ENCODE data around the gene EXOC3L1.

Gene EXOC3L1

GRCh38 chr16:67211674-67212073 is 21.7 kb upstream of the EXOC3L1 start:
- ChIA-PET POLR2A (interaction anchor here (1.4 kb wide), 1 partner anchor 15 kb away, joined by 5 read pairs; the partner anchor contains the start of gene TMEM208), CTCF (interaction anchor here (1.1 kb wide), 1 partner anchor 194 kb away, joined by 3 read pairs; no protein-coding TSS in a partner anchor)
- TF ChIP-seq KLF8 (tag by site-specific recombination; IDR thresholded peaks at IDR 0.05), result no peak
- TF ChIP-seq ZNF580 (tag by site-specific recombination; IDR thresholded peaks at IDR 0.05), result no peak
- TF ChIP-seq ZNF544 (tag by site-specific recombination; IDR thresholded peaks at IDR 0.05), result no peak
- no peak for TF ChIP-seq ZBTB8A (tag by site-specific recombination; IDR thresholded peaks at IDR 0.05)
- no peak for TF ChIP-seq ZNF211 (tag by site-specific recombination; IDR thresholded peaks at IDR 0.05; ENCODE audit: low read depth)
- TF ChIP-seq HOXD13 (CRISPR knock-in tag; IDR thresholded peaks at IDR 0.05; ENCODE audit: borderline replicate concordance), result no peak
- TF ChIP-seq ZNF132 (tag by site-specific recombination; IDR thresholded peaks at IDR 0.05; ENCODE audit: borderline replicate concordance), result no peak
- no peak for TF ChIP-seq ZNF391 (tag by site-specific recombination; IDR thresholded peaks at IDR 0.05; ENCODE audit: borderline replicate concordance, low read depth)
- TF ChIP-seq YY2 (tag by site-specific recombination; IDR thresholded peaks at IDR 0.05), result no peak
- TF ChIP-seq ZNF76 (tag by site-specific recombination; IDR thresholded peaks at IDR 0.05; ENCODE audit: borderline replicate concordance, low read depth), result no peak
- no peak for TF ChIP-seq YY1 (tag by site-specific recombination; IDR thresholded peaks at IDR 0.05)
- no peak for TF ChIP-seq PRDM1 (tag by site-specific recombination; IDR thresholded peaks at IDR 0.05)
- TF ChIP-seq ZNF561 (tag by site-specific recombination; IDR thresholded peaks at IDR 0.05; ENCODE audit: borderline replicate concordance), result no peak
- no peak for TF ChIP-seq ZNF610 (tag by site-specific recombination; IDR thresholded peaks at IDR 0.05; ENCODE audit: borderline replicate concordance)
- TF ChIP-seq ZNF558 (tag by site-specific recombination; IDR thresholded peaks at IDR 0.05), result no peak
- no peak overlapping the region for H3K27ac ChIP-seq (ENCODE audit: extremely low read depth, low read depth, low read length)
- H3K36me3 ChIP-seq (ENCODE audit: control insufficient read depth in 2 of 2, insufficient read depth in 1 of 2, low read length in 2 of 2), result peaks cover 0 to 9% of the 10 kb centered on the region in 2 experiments; a peak in 2 of 3 replicates
- no peaks in the 10 kb centered on the region for H3K4me1 ChIP-seq (ENCODE audit: control insufficient read depth, insufficient read depth, low read length)
- H3K4me3 ChIP-seq (ENCODE audit: low read depth, low read length), result no peak overlapping the region
- no peaks in the 10 kb centered on the region for H3K9me3 ChIP-seq (ENCODE audit: control insufficient read depth, insufficient read depth, low read depth, low read length)

- CTCF ChIA-PET, result no interaction called here
- Histone ChIP-seq H3K4me3 (ENCODE audit: low read depth, low read length) (no peak overlapping the region), H3K36me3 (ENCODE audit: control insufficient read depth in 2 of 2, insufficient read depth in 1 of 2, low read length in 2 of 2) (peaks cover 0 to 15% of the 10 kb centered on the region in 2 experiments; a peak in 2 of 3 replicates), H3K4me1 (ENCODE audit: control insufficient read depth, insufficient read depth, low read length) (no peaks in the 10 kb centered on the region), H3K9me3 (ENCODE audit: control insufficient read depth, insufficient read depth, low read depth, low read length) (no peaks in the 10 kb centered on the region), H3K27ac (ENCODE audit: extremely low read depth, low read depth, low read length) (no peak overlapping the region)
- POLR2A ChIA-PET, result interaction anchor here (0.9 to 1.4 kb wide), 2 partner anchors 12 to 16 kb away, joined by 3 to 5 read pairs; partner anchors contain the start of gene TMEM208
- TF ChIP-seq ZNF560 (tag by site-specific recombination; IDR thresholded peaks at IDR 0.05; ENCODE audit: borderline replicate concordance) (no peak), ELK4 (IDR thresholded peaks at IDR 0.05; ENCODE audit: borderline replicate concordance, low read depth, low read length) (no peak), ZNF335 (tag by site-specific recombination; conservative IDR thresholded peaks at IDR 0.05) (no peak), ZNF26 (tag by site-specific recombination; IDR thresholded peaks at IDR 0.05) (no peak), ZNF426 (tag by site-specific recombination; IDR thresholded peaks at IDR 0.05) (no peak), PRDM1 (tag by site-specific recombination; IDR thresholded peaks at IDR 0.05) (no peak), ZNF23 (tag by site-specific recombination; IDR thresholded peaks at IDR 0.05; ENCODE audit: borderline replicate concordance) (no peak), ZNF76 (tag by site-specific recombination; IDR thresholded peaks at IDR 0.05; ENCODE audit: borderline replicate concordance, low read depth) (no peak), PBX3 (CRISPR knock-in tag; IDR thresholded peaks at IDR 0.05) (no peak), ZNF707 (tag by site-specific recombination; IDR thresholded peaks at IDR 0.05) (no peak), ZNF548 (tag by site-specific recombination; IDR thresholded peaks at IDR 0.05) (no peak), EGR2 (tag by site-specific recombination; IDR thresholded peaks at IDR 0.05; ENCODE audit: low read depth) (no peak), HIC1 (tag by site-specific recombination; IDR thresholded peaks at IDR 0.05) (no peak)
These were observed 20.4 kb upstream of the EXOC3L1 start for GRCh38 chr16:67210069-67210937.

All from HEK293 (cell line).